Fibroblast of skin of scalp (primary cell): ENCODE data around the gene CTRB1.
"Not testable (repeated sequence)": the region's sequence is repeated elsewhere in the genome, so short reads cannot be mapped to it uniquely, and the experiment has no call there.

ENCODE experiments used
- DNase-seq: peaks from one replicate; pipeline ENCODE4 v3.0.0-alpha.2; 2013

CTRB1 gene

DNA sequence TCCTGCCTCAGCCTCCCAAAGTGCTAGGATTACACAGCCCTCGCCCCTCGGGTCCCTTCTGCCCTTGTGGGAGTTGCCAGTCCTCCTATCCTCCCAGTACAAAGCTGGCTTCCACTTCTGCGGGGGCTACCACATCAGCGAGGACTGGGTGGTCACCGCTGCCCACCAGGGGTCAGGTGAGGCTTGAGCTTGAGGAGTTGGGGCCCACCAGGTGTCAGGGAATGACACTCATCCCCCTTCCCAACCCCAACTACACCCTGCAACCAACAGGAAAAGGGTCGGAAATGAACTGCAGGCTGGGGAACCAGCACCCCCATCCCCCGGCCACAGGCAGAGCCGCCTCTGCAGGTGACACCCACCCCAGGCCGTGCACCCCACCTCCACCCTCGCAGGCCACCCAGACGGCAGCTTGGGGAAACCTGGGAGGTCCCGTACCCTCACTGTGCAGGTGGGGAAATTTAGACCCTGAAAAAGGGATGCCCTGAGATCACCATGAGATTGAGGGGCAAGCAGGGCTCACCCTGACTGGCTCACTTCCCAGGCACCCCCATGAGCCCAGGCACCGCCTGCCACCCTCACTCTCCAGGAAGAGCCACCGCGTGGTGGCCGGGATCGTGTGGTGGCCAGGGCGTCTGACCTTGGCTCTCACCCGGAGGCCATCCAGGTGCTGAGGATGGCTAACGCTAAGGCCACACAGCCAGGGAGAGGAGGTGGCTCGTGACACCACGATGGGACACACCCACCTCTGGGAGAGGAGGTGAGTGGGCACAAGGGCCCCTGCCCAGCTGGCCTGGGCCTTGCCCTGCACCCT is 8.0 kb downstream of the CTRB1 start:
- DNase-seq: no peak

DNA sequence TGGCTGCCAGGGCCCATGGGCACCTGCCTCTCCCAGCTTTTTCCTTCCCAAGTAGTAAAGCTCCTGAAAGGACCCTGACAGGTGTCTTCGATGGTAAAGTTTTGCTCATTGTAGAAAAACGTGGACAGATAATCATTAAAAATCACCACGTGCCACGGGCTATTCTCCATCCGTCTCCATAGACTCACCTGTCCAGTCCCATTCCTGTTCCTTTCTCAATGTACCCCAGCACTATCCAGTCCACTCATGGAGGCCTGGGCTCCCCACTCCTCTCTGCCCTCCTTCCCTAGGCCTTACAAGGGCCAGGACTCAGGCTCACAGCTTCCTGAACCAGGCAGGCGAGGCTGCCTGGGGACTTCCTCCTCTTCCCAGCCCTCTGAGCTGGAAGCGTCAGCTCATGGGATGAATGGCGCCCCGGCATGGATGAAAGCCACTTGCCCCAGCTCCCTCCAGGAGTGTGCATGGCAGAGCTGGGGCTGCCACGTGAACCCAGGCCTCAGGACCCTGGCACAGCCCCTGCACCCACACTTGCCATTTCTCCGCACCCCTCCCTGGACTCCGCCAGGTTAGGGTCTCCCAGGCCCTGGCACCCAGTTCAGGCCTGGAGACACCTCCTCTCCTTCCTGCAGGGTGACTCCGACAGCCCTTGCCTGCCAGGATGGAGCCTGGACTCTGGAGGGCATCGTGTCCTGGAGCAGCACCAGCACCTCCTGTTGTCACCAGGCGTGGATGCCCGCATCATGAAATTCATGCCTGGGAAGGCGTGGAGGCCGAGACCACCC is 8.8 kb downstream of the CTRB1 start:
- DNase-seq: no peak

DNA sequence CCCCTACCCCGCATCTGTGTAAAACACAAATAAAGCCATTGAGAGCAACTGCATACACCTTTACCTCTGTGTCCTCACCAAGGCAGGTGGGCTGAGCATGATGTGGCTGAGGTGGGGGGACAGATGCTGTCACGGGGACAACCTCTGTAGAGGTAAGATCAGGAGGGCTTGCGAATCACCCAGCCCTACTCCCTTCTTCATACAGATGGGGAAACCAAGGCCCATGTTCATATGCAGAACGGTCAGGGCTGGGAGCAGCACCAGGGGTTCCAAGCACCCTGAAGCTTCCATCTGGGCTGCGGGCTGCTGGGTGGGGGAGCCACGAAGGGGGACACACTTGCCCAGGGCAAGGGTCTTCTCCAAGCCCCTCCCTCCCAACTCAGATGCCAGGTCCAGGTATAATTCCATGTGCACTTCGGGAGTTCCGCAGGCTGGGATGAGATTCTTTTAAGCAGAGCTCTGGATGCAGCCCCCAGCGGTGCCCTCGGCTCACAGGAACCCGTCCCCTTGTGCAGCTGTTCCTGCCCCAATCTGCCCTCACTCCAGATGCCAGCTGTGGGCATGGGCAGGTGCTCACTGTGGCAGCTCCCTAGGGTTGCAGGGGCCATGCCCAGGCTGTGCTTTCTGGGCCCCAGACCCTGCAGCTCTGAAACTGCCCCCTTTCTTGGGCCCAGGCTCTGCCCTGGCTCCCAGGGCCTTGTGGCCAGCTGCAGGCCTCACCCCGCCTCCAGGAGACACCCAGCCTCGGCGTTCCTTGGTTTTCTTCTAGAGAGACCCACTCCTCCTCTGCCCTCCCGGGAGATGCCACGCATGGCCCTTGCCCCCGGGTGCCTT is 9.6 kb downstream of the CTRB1 start:
- DNase-seq: no peak

DNA sequence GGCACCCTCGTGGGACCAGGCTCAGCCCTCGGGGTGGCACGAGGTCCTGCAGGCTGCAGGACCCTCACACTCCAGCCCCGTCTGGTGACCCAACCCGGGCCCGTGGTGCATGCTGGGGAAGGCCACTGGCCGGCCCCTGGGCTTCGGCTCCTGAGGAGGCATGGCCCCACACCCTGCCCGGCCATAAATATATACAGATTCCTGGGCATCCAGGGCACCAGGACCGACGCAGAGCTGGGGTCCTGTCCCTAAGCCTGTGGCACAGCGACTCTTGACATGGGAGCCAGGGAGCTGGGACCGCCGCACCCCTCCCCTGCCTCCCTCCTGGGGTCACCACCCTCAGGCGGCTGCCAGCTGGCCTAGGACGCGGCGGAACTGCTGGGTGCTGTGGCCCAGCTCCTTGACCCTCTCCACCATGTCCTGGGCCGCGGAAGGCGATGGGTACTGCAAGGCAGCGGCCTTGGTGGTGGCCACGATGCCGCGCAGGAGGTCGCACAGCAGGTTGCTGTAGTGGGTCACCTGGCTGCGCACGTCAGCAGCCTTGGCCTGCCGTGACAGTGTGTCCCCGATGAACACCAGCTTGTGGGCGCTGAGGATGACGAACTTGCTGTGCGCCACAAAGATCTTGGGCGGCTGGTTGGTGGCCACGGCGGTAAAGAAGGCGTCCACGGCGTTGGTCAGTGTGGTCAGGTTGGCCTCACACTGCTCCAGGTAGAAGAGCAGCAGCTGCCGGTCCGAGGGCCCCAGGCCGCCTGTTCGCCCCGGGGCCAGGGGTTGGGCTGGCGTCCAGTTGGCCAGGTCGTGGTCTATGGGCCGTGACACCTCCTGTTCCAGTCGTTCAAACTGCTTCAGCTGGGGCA is 10.6 kb downstream of the CTRB1 start:
- no peak for DNase-seq

DNA sequence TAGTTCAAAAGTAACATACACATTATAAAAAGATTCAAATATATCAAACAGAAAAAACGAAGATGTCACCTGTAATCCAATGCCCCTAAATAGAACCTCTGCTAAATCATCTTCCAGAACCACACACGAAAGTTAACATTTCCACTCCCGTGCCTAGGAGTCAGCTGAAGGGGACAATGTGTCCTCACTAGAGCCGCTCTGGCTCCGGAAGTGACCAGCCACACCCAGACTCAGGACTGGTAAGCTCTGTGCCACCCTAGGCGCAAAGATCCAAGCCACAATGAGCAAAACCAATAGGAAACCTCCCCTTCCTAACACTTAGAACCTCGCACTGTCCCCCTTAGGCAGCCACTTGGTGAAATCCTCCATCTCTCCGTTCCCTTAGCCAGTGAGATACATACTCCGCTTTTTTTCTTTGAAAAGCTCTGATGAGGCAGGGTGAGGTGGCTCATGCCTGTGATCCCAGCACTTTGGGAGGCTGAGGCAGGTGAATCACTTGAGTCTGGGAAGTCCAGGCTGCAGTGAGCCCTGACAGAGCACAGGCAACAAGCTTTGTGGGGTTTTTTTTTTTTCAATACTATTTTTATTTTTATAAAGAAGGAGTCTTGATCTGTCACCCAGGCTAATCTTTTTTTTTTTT is 11.8 kb downstream of the CTRB1 start:
- DNase-seq: no peak

DNA sequence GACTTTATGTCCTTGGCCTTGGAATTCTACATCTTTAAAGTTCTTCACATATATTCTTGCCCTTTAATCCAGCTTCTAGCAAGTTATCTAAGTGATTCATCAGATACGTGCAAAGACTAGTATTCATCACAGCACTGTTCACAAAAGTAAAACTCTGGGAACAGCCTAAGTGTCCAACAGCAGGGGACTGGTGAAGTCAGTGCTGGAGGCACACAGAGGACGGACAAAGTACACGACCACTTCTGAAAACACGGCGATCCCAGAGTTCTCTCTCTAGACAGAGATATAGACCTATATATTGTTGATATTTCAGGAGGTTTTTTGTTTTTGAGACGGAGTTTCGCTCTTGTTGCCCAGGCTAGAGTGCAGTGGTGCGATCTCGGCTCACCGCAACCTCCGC is 12.8 kb downstream of the CTRB1 start:
- DNase-seq: no peak

DNA sequence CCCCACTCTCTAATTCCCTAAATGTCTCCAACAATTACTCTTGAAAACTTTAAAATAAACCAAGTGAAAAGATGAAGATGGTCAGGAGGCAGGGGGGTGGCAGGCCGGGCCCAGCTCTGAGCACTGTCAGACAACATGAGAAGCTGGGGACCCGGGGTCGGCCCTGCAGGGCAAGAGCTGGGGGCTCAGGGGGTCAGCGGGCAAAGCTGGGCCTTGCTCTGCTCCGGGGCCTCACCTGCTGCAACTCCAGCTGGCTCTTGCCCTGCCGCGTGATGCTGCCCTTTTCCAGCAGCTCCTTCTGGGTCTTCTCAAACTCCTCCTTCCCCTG is 14.8 kb downstream of the CTRB1 start:
- DNase-seq: no peak

DNA sequence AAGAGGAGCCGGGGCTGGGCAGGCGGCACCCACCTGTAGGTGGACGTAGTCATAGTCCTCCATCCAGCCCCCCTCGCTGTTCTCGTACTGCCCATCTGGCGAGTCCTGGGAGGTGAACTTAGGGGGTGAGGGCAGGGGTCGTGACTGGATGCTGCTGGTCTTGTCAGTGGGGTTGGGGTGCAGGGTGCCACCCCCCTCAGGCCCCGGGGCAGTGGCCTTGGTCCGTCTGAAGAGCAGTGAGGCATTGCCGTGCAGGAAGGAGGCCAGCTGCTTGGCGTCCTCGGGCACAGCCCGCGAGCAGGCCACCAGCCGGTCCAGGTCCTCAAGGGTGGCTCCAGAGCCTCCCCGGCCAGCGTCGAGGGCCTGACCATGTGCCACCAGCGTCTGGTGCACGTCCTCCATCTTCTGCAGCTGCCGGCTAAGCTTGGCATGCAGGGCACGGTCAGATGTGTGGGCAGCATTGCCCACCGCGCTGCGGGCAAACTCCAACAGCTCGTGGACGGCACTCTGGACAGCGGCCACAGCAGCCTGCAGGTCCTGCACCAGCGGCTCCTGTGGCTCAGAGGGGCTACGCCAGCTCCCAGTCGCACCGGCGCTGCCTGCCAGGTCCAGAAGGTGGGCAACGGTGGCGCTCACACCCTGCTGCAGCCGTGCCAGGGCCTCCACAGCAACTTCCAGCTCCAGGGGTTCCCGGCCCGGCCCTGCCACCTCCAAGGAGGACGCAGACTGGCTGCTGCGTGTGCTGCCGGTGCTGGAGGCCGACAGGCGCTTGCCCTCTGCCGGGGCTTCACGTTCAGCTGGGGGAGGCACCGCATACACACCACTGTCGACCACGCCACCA is 16.3 kb downstream of the CTRB1 start:
- no peak for DNase-seq

DNA sequence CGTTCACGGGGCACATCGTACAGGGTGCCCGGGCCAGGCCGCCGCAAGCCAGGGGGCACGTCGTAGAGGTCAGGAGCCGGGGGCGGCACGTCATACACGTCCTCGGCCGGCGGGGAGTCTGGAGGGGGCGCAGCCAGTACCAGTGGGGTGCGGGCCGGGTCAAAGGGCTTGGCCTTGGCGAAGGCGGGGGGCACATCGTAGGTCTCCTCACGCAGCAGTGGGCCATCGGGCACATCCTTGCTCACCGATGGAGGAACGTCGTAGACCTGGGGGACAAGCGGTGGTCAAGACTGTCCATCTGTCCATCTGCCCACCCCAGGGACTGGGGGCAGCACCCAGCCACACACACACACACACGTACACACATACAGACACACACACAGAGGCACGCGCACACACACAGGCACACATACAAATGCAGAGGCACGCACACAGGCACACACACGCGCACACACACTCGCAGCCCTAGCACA is 17.0 kb downstream of the CTRB1 start:
- no peak for DNase-seq

DNA sequence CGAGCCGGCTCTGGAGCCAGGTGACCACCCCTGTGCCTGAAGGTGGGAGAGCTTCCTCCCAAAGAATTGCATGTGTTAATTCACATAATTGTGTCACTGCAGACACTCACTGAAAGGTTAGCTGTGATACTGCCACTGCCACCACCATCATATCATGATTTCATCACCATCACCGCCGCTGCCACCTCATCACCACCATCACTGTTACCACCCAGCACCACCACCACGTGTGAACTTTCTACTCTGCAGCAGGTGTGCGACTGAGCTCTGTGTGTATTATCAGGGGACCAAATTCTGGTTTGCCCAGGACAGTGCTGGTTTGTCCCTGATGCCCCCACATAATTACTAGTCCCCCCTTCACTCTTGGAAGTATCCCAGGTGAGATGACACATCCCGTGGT is 17.4 kb downstream of the CTRB1 start:
- DNase-seq: no peak

DNA sequence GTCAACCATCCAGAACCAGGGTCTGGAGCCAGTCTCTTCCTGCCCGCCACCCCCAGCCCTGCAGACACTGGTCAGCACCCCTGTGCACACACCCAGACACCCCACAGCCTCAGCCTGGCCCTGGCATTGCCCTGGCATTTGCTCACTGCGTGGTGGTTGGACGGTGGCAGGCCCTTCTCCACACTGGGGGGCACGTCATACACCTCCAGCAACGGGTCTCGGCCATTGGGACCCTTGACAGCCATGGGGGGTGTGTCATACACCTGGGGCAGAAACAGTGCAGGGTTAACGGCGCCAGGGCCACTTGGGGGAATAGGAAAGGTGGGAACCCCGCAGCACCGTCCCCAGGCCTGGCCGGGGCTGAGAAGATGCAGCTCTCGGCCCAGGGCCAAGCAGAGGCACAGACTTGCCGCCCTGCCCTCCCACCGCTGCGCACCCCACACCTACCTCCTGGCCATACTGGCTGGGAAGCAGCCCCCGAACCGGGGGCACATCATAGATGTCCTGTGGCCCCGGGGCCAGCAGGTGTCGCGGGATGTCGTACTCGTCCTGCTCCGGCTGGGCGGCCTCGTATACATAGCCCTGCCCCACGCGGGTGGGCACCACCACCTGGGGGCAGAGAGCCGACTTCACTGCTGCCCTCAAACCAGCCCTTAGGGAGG is 18.1 kb downstream of the CTRB1 start:
- DNase-seq: no peak

DNA sequence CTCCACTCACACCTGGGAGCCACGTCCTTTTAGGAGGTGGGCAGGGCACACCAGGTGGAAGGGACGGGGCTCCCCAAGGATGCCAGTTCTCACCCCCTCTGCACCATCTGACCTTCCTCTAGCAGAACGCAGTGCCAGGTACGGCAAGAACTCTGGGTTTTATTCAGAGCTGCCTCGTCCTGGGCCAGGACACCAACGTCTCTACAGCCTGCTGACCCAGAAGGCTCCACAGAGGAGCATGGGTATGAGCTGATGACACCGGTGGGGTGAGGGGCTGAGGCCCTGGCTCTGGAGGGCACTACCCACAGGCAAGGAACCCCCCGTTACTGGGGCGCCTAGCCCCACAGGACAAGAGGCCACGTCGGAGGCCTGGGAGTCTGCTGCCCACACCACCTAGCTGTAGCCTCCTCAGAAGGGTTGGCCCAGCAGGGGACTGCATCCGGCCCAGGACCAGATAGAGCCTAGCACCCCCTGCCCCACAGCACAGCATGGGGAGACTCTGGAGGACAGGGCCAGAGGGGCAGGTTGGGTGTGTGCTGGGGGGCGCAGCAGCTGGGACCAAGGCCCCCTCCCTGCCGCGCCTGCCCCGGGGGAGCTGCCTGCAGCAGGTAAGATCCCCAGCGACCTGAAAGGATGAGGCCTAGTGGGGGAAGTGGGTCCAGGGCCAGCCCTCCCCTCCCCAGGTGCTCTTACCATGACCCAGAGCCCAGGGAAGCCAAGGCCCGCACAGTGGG is 18.8 kb downstream of the CTRB1 start:
- DNase-seq: no peak

DNA sequence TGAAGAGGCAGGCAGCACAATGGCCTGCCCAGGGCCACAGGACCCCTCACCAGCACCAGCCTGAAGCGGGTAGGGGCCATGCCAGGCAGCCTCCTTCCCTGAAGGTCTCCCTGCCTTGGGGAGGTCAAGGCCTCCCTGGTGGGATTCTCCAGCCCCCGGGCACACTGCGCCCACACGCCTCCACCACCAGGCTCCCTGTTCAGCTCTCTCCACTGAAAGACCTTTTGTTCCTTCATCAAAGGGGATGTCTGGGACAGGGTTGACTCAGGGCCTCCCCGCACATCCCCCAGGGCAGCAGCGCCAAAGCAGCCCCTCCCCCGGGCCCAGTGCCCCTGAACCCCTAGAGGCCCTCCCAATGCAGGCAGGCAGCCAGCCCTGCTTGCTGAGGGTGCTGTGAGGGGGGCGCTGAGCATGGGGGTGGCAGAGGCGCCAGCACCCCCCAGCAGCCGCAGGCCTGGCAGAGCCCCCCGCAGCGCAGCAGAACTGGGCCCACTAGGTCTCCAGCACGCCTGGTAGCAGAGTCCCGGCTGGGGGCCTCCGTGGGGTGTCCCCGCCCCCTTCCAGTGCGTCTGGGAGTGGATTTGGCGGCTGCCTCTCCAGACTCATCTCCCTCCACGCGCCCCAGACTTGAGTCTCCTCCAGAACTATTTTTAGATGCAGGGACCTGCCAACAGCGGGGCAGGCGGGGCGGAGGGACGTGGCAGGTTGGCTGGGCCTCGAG is 19.5 kb downstream of the CTRB1 start:
- DNase-seq: peak; percentile 94

DNA sequence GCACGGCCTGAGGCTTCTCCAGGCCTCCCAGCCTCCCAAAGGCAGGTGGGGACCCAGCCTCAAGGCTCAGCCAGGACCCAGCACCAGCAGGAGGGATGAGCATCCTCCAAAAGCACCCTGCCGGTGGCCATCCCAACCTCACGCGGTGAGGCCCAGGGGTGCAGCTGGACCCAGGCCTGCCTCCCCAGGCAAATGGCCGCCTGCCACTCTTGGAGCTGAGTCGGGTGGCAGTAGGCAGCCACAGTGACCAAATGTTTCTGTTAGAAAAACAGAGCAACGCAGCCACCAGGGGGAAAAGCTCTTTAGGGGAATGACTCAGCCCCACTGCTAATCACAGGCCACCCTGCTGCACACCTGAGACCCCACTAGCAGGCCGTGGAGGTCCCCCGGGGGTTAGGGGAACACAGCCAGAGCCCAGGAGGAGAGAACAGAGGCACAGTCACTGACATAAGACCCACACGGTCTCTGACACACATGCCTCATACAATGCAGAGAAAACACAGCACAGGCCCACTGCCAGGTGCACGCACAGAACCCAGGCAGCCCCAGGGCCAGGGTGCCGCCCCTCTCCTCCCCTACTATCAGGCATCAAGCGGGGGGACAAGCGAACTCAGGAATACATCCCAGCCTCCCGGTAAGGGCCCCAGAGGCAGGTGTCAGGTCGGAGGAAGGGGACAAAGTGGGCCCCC is 20.2 kb downstream of the CTRB1 start:
- peak; percentile 53 for DNase-seq

DNA sequence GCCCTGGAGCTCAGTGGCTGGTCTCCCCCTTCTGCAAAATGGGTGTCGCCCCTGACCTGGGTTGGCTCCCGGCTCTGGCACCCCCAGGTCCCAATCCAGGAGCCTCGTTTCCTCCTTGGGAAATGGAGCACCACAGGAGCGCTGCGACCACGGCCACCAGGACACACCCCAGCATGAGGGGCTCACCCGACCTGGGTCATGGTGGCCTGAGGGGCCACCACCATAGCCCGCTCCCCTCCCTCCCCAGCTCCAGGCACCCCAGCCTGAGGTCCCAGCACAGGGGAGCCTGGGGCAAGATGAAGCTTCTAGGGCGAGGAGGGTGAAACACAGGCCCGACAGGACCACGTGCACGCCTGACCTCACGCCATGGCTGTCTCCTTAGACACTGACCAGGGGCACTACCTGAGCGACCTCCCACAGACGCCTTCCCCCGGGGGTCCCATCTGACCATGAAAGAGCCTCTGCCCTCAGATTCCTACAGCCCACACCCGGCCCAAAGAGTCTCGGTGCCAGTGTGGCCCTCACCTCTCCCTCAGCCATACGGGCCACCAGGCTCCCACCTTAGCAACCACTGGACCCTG is 20.8 kb downstream of the CTRB1 start:
- no peak for DNase-seq

DNA sequence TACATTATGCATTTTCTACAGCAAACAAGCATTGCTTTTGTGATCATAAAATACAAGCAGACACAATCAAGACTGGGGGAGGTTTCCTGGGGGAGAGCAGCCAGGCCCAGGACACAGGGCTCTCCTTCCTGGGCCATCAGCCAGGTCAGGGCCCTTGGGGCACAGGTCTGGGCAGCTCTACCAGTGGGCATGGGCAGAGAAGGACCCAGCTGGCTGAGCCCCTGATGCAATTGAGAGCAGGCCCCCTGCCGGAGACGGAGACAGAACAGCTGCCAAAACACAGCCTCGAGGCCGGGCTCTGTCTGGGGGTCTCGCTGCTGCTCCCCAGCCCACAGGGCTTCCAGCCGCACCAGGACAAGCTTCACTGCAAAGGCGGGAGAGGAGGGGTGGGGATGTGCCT is 21.8 kb downstream of the CTRB1 start:
- not testable (repeated sequence) for DNase-seq

DNA sequence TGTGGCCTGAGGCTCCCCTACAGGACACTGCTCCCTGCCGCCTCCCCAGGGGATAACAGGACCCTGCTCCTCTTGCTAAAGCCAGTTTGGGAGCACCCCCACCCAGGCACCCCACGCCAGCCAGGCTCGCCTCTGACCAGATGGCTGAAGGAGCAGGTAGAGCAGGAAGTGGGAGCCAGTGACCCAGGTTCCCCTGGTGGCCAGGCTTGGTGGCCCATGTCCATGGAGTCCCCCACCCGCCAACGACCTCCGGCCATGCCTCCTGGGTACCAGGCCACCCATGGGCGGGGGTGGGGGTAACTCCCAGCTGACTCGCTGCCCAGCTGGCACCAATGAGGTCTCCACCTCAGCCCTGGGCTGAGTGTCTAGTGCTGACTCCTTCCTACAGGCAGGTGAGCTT is 22.6 kb downstream of the CTRB1 start:
- DNase-seq: no peak

DNA sequence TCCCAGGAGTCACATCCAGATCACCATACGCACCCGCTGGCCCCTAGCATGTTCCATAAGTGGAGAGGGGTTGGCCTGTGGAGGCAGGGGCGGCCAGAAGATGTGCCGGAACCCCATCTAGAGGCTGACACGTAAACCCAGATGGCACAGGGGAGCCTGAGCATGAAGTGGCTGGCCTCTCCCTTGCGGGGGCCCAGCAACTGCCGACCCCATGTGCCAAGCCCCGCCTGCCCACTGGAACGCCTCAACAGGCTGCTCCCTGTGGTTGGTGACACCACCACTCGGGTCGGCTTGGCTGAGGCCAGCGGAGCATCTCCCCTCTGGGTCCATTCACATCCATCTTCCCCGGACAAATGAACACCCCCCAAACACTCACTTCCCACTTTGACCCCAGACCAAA is 23.2 kb downstream of the CTRB1 start:
- DNase-seq: no peak
